WI38 (cell line): ENCODE data around the gene AHCYL2.
"Not testable (repeated sequence)": the region's sequence is repeated elsewhere in the genome, so short reads cannot be mapped to it uniquely, and the experiment has no call there.

ENCODE experiments used
- H3K4me3 ChIP-seq: 2 replicates; pipeline ENCODE4 v1.5.1; 2011; ENCODE audit warnings: low read depth, mild to moderate bottlenecking, control low read depth, low read length
- CTCF ChIP-seq: IDR thresholded peaks from 2 replicates; pipeline ENCODE4 v1.5.1; 2012; ENCODE audit warnings: low read depth, mild to moderate bottlenecking, control low read depth, low read length

The AHCYL2 gene

GRCh38 chr7:129438839-129439651 is 214.2 kb downstream of the AHCYL2 start:
- no peak for TF ChIP-seq CTCF
- no peak overlapping the region for H3K4me3 ChIP-seq

- H3K4me3 ChIP-seq = no peak overlapping the region
- no peak for TF ChIP-seq CTCF
Observed at GRCh38 chr7:129439963-129440625, 215.3 kb downstream of the AHCYL2 start.

GRCh38 chr7:129443612-129444011 is 218.8 kb downstream of the AHCYL2 start:
- no peak for TF ChIP-seq CTCF
- no peak overlapping the region for H3K4me3 ChIP-seq

- H3K4me3 ChIP-seq = not testable (repeated sequence)
Observed at GRCh38 chr7:129444776-129445175, 219.9 kb downstream of the AHCYL2 start.

- H3K4me3 ChIP-seq = not testable (repeated sequence)
Observed at GRCh38 chr7:129446925-129447324, 222.1 kb downstream of the AHCYL2 start.

- not testable (repeated sequence) for H3K4me3 ChIP-seq
Observed at GRCh38 chr7:129447445-129447844, 222.6 kb downstream of the AHCYL2 start.

- not testable (repeated sequence) for H3K4me3 ChIP-seq
Observed at GRCh38 chr7:129448608-129449007, 223.8 kb downstream of the AHCYL2 start.

- TF ChIP-seq CTCF = no peak
- no peak overlapping the region for H3K4me3 ChIP-seq
Observed at GRCh38 chr7:129450295-129450694, 225.5 kb downstream of the AHCYL2 start.

- no peak for TF ChIP-seq CTCF
- no peak overlapping the region for H3K4me3 ChIP-seq
Observed at GRCh38 chr7:129452589-129453231, 227.9 kb downstream of the AHCYL2 start.
